Subcutaneous abdominal adipose tissue (tissue), 5 donors: ENCODE measurements around the gene RWDD4.
A peak's percentile ranks its signal among the peaks of the same experiment; 100 is the strongest.

Experiments used
- H3K27ac ChIP-seq: one replicate; pipeline ENCODE4 v1.7.0; 2013; ENCODE audit warnings: low read depth, mild to moderate bottlenecking, inconsistent platforms, low read length, moderate library complexity
- H3K27me3 ChIP-seq, 5 donors: one replicate each; pipeline ENCODE4 v1.7.0; 2013; ENCODE audit warnings: low read length in 5 of 5, inconsistent platforms in 1 of 5; ENCODE audit not compliant: control insufficient read depth in 5 of 5, insufficient read depth in 4 of 5
- H3K36me3 ChIP-seq, 5 donors: one replicate each; pipeline ENCODE4 v1.7.0; 2013; ENCODE audit warnings: low read length in 5 of 5; ENCODE audit not compliant: control insufficient read depth in 5 of 5, insufficient read depth in 5 of 5
- H3K4me1 ChIP-seq, 5 donors: one replicate each; pipeline ENCODE4 v1.7.0; 2013; ENCODE audit warnings: low read length in 5 of 5, mild to moderate bottlenecking in 3 of 5, moderate library complexity in 1 of 5; ENCODE audit not compliant: control insufficient read depth in 5 of 5, insufficient read depth in 5 of 5
- H3K4me3 ChIP-seq, 5 donors: one replicate each; pipeline ENCODE4 v1.7.0; 2013; ENCODE audit warnings: low read length in 5 of 5, low read depth in 1 of 5
- H3K9ac ChIP-seq, 5 donors: one replicate each; pipeline ENCODE4 v1.7.0; 2013; ENCODE audit warnings: low read length in 5 of 5, mild to moderate bottlenecking in 4 of 5, moderate library complexity in 3 of 5
- H3K9me3 ChIP-seq, 5 donors: one replicate each; pipeline ENCODE4 v1.7.0; 2013; ENCODE audit warnings: low read length in 5 of 5; ENCODE audit not compliant: control insufficient read depth in 5 of 5
- donor health status: healthy.
- donor health status: healthy.
- donor health status: healthy.
- donor health status: healthy.
- donor health status: healthy.

The RWDD4 gene

DNA sequence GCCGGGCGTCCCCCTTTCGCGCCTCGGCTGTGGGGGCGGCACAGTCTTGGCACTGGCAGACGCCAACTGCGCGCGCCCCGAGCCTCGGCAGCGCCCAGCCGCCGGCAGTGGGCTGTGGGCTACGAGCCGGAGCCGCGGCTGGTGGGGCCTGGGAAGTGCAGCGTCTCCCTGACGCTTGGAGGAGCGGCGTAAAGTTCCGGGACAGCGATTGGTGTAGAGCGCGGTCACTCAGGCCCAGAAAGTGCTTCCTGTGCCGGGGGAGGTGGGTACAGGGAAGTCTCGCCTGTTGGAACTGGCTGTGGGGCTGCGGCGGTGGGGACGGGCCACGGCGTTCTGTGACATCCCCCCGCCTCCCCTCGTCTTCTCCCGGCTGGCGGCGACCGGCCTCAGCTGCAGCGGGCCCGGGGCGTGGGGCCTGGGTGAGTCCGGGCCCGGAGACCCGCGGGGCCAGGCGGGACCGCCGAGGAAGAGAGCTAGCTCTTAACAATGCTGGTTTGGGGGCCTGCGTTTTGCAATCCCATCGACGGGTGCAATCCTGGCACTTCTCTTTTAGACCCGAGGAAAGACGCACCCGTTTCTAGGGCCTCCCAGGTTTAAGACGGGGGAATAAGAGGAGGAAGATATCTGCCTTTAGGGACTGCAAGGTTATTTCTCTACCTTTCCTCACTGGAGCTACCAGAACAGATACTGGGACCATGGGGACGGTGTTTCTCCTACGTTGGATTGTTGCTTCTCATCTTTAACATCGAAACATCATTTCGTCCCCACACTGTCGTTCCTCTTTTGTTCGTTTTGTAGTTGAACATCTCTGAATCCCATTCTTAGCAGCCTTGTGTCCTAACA lies at the start of gene RWDD4, which contains the start of gene TRAPPC11:
RWDD4 (minus strand) TSS at position 157 of the 843 bp plus-strand sequence. CDS start 233 bp downstream, outside the sequence.
TRAPPC11 (plus strand) TSS at position 265 of the 843 bp plus-strand sequence. CDS start 4,575 bp downstream, outside the sequence.
- H3K9me3 ChIP-seq = no peaks in the 10 kb centered on the region
- H3K27me3 ChIP-seq = no peaks in the 10 kb centered on the region
- peak within 1 kb of the TSS; percentile 77 to 98 (median 90) for H3K9ac ChIP-seq
- peak within 1 kb of the TSS; percentile 83 for H3K27ac ChIP-seq
- H3K4me3 ChIP-seq = peak within 1 kb of the TSS; percentile 78 to 96 (median 92)
- H3K4me1 ChIP-seq = peaks cover 2 to 32% (median 25%) of the 10 kb centered on the region in 5 donors
- H3K36me3 ChIP-seq = peaks cover 1 to 11% (median 5%) of the 10 kb centered on the region in 5 donors

- Histone ChIP-seq H3K4me3 (no peak overlapping the region), H3K36me3 (peaks cover 61 to 84% (median 69%) of the 10 kb centered on the region in 5 donors), H3K27ac (no peak overlapping the region), H3K9me3 (no peaks in the 10 kb centered on the region), H3K4me1 (no peaks in the 10 kb centered on the region), H3K9ac (no peak overlapping the region), H3K27me3 (no peaks in the 10 kb centered on the region)
Observed at GRCh38 chr4:183702492-183702891, 43.5 kb upstream of the RWDD4 start.

DNA sequence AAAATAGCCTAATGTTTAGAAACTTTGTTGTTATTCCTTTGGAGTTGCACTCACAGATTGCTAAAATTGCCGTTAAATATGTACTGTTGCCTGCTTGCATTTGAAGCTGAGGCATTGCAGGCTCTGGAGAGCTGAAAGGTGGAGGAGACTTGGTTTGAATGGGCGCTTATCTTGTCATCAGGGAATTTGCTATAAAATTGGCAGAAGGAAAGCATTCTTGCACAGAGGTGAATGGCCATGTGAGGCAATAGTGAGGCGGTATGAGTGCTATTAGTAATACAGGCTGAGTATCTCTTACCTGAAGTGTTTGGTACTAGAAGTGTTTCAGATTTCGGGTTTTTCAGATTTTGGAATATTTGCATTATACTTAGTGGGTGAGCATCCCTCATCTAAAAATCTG lies 41.4 kb upstream of the RWDD4 start:
- Histone ChIP-seq H3K9me3 (no peaks in the 10 kb centered on the region), H3K27me3 (no peaks in the 10 kb centered on the region), H3K27ac (no peak overlapping the region), H3K36me3 (peaks cover 57 to 85% (median 70%) of the 10 kb centered on the region in 5 donors), H3K4me1 (no peaks in the 10 kb centered on the region), H3K9ac (no peak overlapping the region), H3K4me3 (no peak overlapping the region)

DNA sequence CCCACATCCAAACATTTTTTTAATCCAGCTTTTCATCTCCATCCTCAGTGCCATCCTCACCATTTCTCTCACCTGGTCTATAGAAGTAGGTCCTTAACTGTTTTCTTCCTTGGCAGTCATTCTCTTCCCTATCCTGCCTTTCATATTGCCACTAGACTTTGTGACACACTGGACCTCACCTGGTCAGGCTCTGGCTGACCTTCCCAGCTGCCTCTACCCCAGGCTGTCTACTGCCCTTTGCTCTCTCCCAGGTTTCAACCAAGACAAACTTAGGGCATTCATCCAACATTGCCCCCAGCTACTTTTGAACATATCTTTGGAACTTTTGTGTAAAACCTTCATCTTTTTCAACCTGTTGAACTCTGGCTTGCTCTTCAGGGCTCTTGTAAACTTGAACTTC lies 39.9 kb upstream of the RWDD4 start:
- Histone ChIP-seq H3K27me3 (no peaks in the 10 kb centered on the region), H3K27ac (no peak overlapping the region), H3K4me3 (no peak overlapping the region), H3K36me3 (peaks cover 65 to 92% (median 82%) of the 10 kb centered on the region in 5 donors), H3K9ac (no peak overlapping the region), H3K4me1 (no peaks in the 10 kb centered on the region), H3K9me3 (no peaks in the 10 kb centered on the region)

DNA sequence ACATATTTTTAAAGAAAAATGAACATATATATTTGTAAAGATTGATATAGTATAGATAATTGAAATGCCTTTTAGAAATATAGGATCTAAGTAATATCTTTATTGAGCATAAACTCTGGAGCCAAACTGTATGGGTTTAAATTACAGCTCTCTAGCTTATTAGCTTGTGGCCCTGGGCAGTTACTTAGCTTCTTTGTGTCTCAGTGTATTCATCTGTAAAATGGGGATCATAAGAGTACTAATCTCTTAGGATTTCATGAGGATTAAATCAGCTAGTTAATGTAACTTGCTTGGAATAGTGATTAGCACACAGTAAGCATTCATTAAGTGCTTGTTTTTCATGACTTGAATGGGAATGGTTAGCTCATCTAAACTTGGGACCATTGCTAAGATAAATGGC lies 32.9 kb upstream of the RWDD4 start:
- no peak overlapping the region for H3K27ac ChIP-seq
- H3K4me1 ChIP-seq = no peaks in the 10 kb centered on the region
- no peak overlapping the region for H3K4me3 ChIP-seq
- H3K27me3 ChIP-seq = no peaks in the 10 kb centered on the region
- H3K9ac ChIP-seq = no peak overlapping the region
- no peaks in the 10 kb centered on the region for H3K9me3 ChIP-seq
- peaks cover 52 to 76% (median 61%) of the 10 kb centered on the region in 5 donors for H3K36me3 ChIP-seq

DNA sequence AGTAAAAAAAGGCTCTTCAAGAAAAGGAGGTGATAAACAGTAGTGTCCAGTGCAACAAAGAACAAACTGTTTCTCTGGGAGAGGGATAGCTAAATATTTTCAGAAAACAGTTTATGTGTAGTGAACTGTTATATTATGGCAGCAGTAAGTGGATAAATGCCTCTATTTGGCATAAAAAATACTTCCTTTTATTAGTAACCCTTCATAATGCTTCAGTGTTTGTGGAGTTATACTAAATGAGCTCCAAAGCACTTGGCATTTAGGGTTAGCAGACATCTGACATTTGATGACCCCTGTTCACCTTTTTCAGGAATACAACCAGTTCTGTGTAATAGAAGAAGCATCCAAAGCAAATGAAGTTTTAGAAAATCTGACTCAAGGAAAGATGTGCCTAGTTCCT lies 32.0 kb upstream of the RWDD4 start:
- H3K36me3 ChIP-seq = peaks cover 50 to 76% (median 61%) of the 10 kb centered on the region in 5 donors
- no peak overlapping the region for H3K27ac ChIP-seq
- H3K9me3 ChIP-seq = no peaks in the 10 kb centered on the region

GRCh38 chr4:183688216-183688615 lies 29.2 kb upstream of the RWDD4 start:
- Histone ChIP-seq H3K36me3 (peaks cover 54 to 74% (median 61%) of the 10 kb centered on the region in 5 donors), H3K4me3 (no peak overlapping the region), H3K27ac (no peak overlapping the region), H3K4me1 (no peaks in the 10 kb centered on the region), H3K27me3 (no peaks in the 10 kb centered on the region), H3K9me3 (no peaks in the 10 kb centered on the region), H3K9ac (no peak overlapping the region)

More for the DNA sequence above, 32.0 kb upstream of the RWDD4 start:
- Histone ChIP-seq H3K4me3 (no peak overlapping the region), H3K27me3 (no peaks in the 10 kb centered on the region), H3K4me1 (no peaks in the 10 kb centered on the region), H3K9ac (no peak overlapping the region)

- Histone ChIP-seq H3K9ac (no peak overlapping the region), H3K4me1 (no peaks in the 10 kb centered on the region), H3K36me3 (peaks cover 47 to 69% (median 54%) of the 10 kb centered on the region in 5 donors), H3K9me3 (no peaks in the 10 kb centered on the region), H3K4me3 (no peak overlapping the region), H3K27ac (no peak overlapping the region), H3K27me3 (no peaks in the 10 kb centered on the region)
Observed at GRCh38 chr4:183686461-183686860, 27.5 kb upstream of the RWDD4 start.

GRCh38 chr4:183681119-183681518 lies 22.1 kb upstream of the RWDD4 start:
- Histone ChIP-seq H3K4me3 (no peak overlapping the region), H3K36me3 (peaks cover 39 to 70% (median 53%) of the 10 kb centered on the region in 5 donors), H3K4me1 (no peaks in the 10 kb centered on the region), H3K27me3 (no peaks in the 10 kb centered on the region), H3K9ac (no peak overlapping the region), H3K27ac (no peak overlapping the region), H3K9me3 (no peaks in the 10 kb centered on the region)

- Histone ChIP-seq H3K27me3 (no peaks in the 10 kb centered on the region), H3K9me3 (no peaks in the 10 kb centered on the region), H3K9ac (no peak overlapping the region), H3K4me3 (no peak overlapping the region), H3K4me1 (no peaks in the 10 kb centered on the region), H3K36me3 (peaks cover 16 to 51% (median 28%) of the 10 kb centered on the region in 5 donors), H3K27ac (no peak overlapping the region)
Observed at GRCh38 chr4:183675625-183676024, 16.6 kb upstream of the RWDD4 start.
